HepG2 (cell line): ENCODE data around the gene NABP2. TPM values are rescaled to one million over a fixed set of nuclear protein-coding genes. Genes with fewer than 3 reads are reported as not detected.

Experiments
- CCAR2 ChIP-seq: fragments of 200-400 bp; formaldehyde crosslinking; optimal IDR thresholded peaks from 2 replicates; pipeline ENCODE3; 2018; ENCODE audit warnings: low read depth, mild to moderate bottlenecking, low read length, moderate library complexity
- HNF4G ChIP-seq, 2 experiments: sonication (generic) in 1 of 2; formaldehyde crosslinking in 1 of 2; IDR thresholded peaks; 2 replicates each; pipeline versions ENCODE4 v1.4.0 to v1.6.1; 2011 to 2020; ENCODE audit warnings: borderline replicate concordance in 2 of 2, low read depth in 2 of 2, mild to moderate bottlenecking in 2 of 2, low read length in 1 of 2, missing genetic modification reagents in 1 of 2, moderate library complexity in 1 of 2
- NFKBIZ ChIP-seq: IDR thresholded peaks from 2 replicates; pipeline ENCODE4 v1.6.1; 2018; ENCODE audit warnings: missing genetic modification reagents, missing compliant biosample characterization
- NR2F6 ChIP-seq, 2 experiments: IDR thresholded peaks; 2 replicates each; pipeline ENCODE4 v1.6.1; 2016; ENCODE audit warnings: antibody characterized with exemption in 1 of 2, mild to moderate bottlenecking in 1 of 2
- RXRA ChIP-seq: sonication (generic); formaldehyde crosslinking; IDR thresholded peaks from 2 replicates; pipeline ENCODE4 v1.5.1; 2020; ENCODE audit warnings: missing genetic modification reagents
- SKI ChIP-seq: fragments of 450-650 bp; IDR thresholded peaks from one replicate; pipeline ENCODE4 v1.6.1; 2018; ENCODE audit warnings: mild to moderate bottlenecking; ENCODE audit not compliant: partially characterized antibody
- SNAPC5 ChIP-seq: sonication (generic); formaldehyde crosslinking; IDR thresholded peaks from 2 replicates; pipeline ENCODE4 v1.8.1; 2023; ENCODE audit warnings: mild to moderate bottlenecking, missing genetic modification reagents, borderline replicate concordance
- THAP9 ChIP-seq: sonication (generic); formaldehyde crosslinking; IDR thresholded peaks from 2 replicates; pipeline ENCODE4; 2020; ENCODE audit warnings: missing genetic modification reagents, mild to moderate bottlenecking, borderline replicate concordance
- TRIM24 ChIP-seq: sonication (generic); formaldehyde crosslinking; IDR thresholded peaks from 2 replicates; pipeline ENCODE4 v1.8.0; 2022; ENCODE audit warnings: mild to moderate bottlenecking, missing genetic modification reagents
- ZBTB2 ChIP-seq: sonication (generic); formaldehyde crosslinking; IDR thresholded peaks from 2 replicates; pipeline ENCODE4 v1.8.0; 2022; ENCODE audit warnings: low read depth, missing genetic modification reagents
- ZFP91 ChIP-seq: sonication (generic); formaldehyde crosslinking; IDR thresholded peaks from 2 replicates; pipeline ENCODE4 v1.9.0; 2022; ENCODE audit warnings: missing genetic modification reagents, mild to moderate bottlenecking, borderline replicate concordance
- ZGPAT ChIP-seq: IDR thresholded peaks from 2 replicates; pipeline ENCODE4 v1.6.1; 2016; ENCODE audit warnings: mild to moderate bottlenecking
- ZNF12 ChIP-seq: sonication (generic); formaldehyde crosslinking; IDR thresholded peaks from 2 replicates; pipeline ENCODE4 v1.5.0; 2020; ENCODE audit warnings: missing genetic modification reagents
- ZNF331 ChIP-seq: sonication (generic); formaldehyde crosslinking; IDR thresholded peaks from 2 replicates; pipeline ENCODE4 v1.4.0; 2020; ENCODE audit warnings: missing genetic modification reagents
- ZNF34 ChIP-seq: sonication (generic); formaldehyde crosslinking; IDR thresholded peaks from 2 replicates; pipeline ENCODE4 v1.4.0; 2020; ENCODE audit warnings: mild to moderate bottlenecking, missing genetic modification reagents, borderline replicate concordance
- ZNF430 ChIP-seq: sonication (generic); formaldehyde crosslinking; IDR thresholded peaks from 2 replicates; pipeline ENCODE4 v1.9.0; 2021; ENCODE audit warnings: mild to moderate bottlenecking, missing genetic modification reagents
- ZNF484 ChIP-seq: sonication (generic); formaldehyde crosslinking; IDR thresholded peaks from 2 replicates; pipeline ENCODE4 v1.5.1; 2020; ENCODE audit warnings: mild to moderate bottlenecking, low read depth, missing genetic modification reagents, borderline replicate concordance
- ZNF562 ChIP-seq: sonication (generic); formaldehyde crosslinking; IDR thresholded peaks from 2 replicates; pipeline ENCODE4 v1.8.0; 2022; ENCODE audit warnings: missing genetic modification reagents, borderline replicate concordance
- ZNF713 ChIP-seq: sonication (generic); formaldehyde crosslinking; IDR thresholded peaks from 2 replicates; pipeline ENCODE4 v1.4.0; 2020; ENCODE audit warnings: mild to moderate bottlenecking, missing genetic modification reagents
- ZSCAN21 ChIP-seq: sonication (generic); formaldehyde crosslinking; IDR thresholded peaks from 2 replicates; pipeline ENCODE4 v1.8.0; 2022; ENCODE audit warnings: mild to moderate bottlenecking, missing genetic modification reagents, moderate library complexity, borderline replicate concordance
- polyA plus RNA-seq, 8 experiments: library from polyadenylated mRNA; depleted of rRNA in 3 of 8; stranded (reverse) in 7 of 8; unstranded in 1 of 8; fragments of >200 nt; fragmentation: Illumina TruSeq in 4 of 8; extraction: Trizol in 4 of 8; gene quantifications; 2 replicates each; pipeline versions ENCODE4 v1.2.1 to v1.2.3, GENCODE V29; 2011 to 2016; ENCODE audit warnings: low read depth in 4 of 8, missing spikeins in 1 of 8, mixed read lengths in 1 of 8; ENCODE audit not compliant: insufficient read depth in 1 of 8
- total RNA-seq, 5 experiments: library from RNA; depleted of rRNA; stranded (reverse); fragments of >200 nt; fragmentation: Illumina TruSeq; extraction: Trizol; gene quantifications; 2 replicates each; pipeline ENCODE4 v1.2.3, GENCODE V29; 2016; ENCODE audit warnings: low read depth in 1 of 5

The NABP2 gene
- total and polyA plus RNA-seq, 2 of the 13 experiments (the other 11 are each of a cell fraction or from before 2014, with no cell fraction given): 33.2 to 35.5 TPM

- TF ChIP-seq THAP9 (CRISPR knock-in tag): no peak
- TF ChIP-seq NR2F6 (IDR thresholded peaks at IDR 0.05): 0 out of 2 replicates have a peak, but pooled peaks have one; percentile 3
- TF ChIP-seq NR2F6 (CRISPR knock-in tag; IDR thresholded peaks at IDR 0.05): no peak
- TF ChIP-seq ZGPAT (CRISPR knock-in tag): no peak
- TF ChIP-seq CCAR2: no peak
- TF ChIP-seq NFKBIZ (CRISPR knock-in tag): no peak
- 0 out of 2 replicates have a peak, but pooled peaks have one; percentile 20 for TF ChIP-seq ZNF430 (CRISPR knock-in tag)
- no peak for TF ChIP-seq ZSCAN21 (CRISPR knock-in tag)
- TF ChIP-seq ZNF12 (CRISPR knock-in tag): no peak
- no peak for TF ChIP-seq RXRA
- TF ChIP-seq SNAPC5 (CRISPR knock-in tag): no peak
- no peak for TF ChIP-seq ZNF34 (CRISPR knock-in tag)
- no peak for TF ChIP-seq SKI
- no peak for TF ChIP-seq ZNF562 (CRISPR knock-in tag)
- no peak for TF ChIP-seq TRIM24 (CRISPR knock-in tag)
- no peak for TF ChIP-seq ZBTB2 (CRISPR knock-in tag)
- TF ChIP-seq HNF4G (IDR thresholded peaks at IDR 0.05; ENCODE audit: borderline replicate concordance, low read depth, low read length): peak; percentile 48; the same call in 1 of the 2 replicates
- no peak for TF ChIP-seq HNF4G (CRISPR knock-in tag; IDR thresholded peaks at IDR 0.05; ENCODE audit: borderline replicate concordance, low read depth)
- TF ChIP-seq ZFP91 (CRISPR knock-in tag): peak; percentile 98
- no peak for TF ChIP-seq ZNF331 (CRISPR knock-in tag)
- TF ChIP-seq ZNF713 (CRISPR knock-in tag): no peak
- TF ChIP-seq ZNF484: no peak
Observed at GRCh38 chr12:56229916-56230431, 5.8 kb downstream of the NABP2 start, which contains the start of gene SLC39A5 (continued).
